ENCODE data around the gene OSBPL9.

The OSBPL9 gene

DNA sequence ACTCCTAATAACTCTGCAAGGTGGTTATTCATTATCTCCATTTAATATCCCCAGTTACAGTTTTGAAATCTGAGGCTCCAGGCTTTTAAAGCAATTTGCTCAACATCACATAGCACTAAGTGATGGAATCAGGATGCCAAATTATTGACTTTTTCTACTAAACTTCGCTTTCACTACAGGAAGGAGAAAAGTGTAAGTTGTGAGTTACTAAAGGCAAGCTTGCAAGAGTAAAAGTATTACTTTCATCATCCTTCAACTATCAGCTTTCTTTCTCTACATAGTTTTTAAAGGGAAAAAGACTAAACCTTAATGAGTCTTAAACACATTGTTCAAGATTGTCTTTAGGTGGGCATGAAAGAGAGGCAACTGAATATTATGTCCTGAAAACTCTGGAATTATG lies 1.8 kb downstream of the OSBPL9 start:
- TF ChIP-seq, protein P1, sequence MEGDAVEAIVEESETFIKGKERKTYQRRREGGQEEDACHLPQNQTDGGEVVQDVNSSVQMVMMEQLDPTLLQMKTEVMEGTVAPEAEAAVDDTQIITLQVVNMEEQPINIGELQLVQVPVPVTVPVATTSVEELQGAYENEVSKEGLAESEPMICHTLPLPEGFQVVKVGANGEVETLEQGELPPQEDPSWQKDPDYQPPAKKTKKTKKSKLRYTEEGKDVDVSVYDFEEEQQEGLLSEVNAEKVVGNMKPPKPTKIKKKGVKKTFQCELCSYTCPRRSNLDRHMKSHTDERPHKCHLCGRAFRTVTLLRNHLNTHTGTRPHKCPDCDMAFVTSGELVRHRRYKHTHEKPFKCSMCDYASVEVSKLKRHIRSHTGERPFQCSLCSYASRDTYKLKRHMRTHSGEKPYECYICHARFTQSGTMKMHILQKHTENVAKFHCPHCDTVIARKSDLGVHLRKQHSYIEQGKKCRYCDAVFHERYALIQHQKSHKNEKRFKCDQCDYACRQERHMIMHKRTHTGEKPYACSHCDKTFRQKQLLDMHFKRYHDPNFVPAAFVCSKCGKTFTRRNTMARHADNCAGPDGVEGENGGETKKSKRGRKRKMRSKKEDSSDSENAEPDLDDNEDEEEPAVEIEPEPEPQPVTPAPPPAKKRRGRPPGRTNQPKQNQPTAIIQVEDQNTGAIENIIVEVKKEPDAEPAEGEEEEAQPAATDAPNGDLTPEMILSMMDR (IDR thresholded peaks at IDR 0.05; ENCODE audit: control insufficient read depth, insufficient read depth, low read depth, low read length, missing control alignments) = no peak
- no peak for DNase-seq (ENCODE audit: low read depth)
- no peak overlapping the region for H3K4me3 ChIP-seq (ENCODE audit: control insufficient read depth, low read depth, low read length)

DNA sequence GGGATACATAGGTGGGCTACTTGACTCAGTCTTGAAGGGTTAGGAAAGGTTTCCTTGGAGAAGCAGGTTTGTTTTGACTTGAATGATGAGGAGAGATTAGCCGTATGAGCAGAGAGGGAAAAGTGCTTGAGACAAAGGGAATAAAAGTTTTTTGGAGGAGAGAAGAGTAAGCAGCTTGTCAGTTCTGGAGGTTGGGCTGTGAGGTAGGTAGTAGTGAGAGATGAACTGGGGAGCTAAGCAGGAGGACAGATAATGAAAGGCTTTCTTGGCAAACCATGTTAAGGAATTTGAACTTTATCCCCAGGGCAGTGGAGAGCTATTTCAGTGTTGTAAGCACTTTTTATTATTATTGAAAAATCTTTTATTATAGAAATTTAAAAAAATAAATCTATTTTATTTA lies 3.6 kb downstream of the OSBPL9 start:
- no peak overlapping the region for H3K4me3 ChIP-seq (ENCODE audit: control insufficient read depth, low read depth, low read length)
- TF ChIP-seq, protein P1 (IDR thresholded peaks at IDR 0.05; ENCODE audit: control insufficient read depth, insufficient read depth, low read depth, low read length, missing control alignments) = no peak
- no peak for DNase-seq (ENCODE audit: low read depth)

DNA sequence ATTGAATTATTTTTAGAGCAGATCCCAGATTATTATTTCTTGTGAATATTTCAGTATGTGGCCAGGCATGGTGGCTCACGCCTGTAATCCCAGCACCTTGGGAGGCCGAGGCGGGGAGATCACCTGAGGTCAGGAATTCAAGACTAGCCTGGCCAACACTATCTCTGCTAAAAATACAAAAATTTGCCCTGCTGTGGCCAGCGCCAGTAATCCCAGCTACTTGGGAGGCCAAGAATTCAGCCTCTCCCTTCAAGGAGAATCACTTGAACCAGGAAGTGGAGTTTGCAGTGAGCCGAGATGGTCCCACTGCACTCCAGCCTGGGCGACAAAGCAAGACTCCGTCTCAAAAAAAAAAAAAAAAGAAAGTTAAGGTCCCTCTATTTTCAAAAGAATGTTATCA lies 4.3 kb downstream of the OSBPL9 start:
- DNase-seq (ENCODE audit: low read depth) = no peak
- no peak overlapping the region for H3K4me3 ChIP-seq (ENCODE audit: control insufficient read depth, low read depth, low read length)
- TF ChIP-seq, protein P1 (IDR thresholded peaks at IDR 0.05; ENCODE audit: control insufficient read depth, insufficient read depth, low read depth, low read length, missing control alignments) = no peak

DNA sequence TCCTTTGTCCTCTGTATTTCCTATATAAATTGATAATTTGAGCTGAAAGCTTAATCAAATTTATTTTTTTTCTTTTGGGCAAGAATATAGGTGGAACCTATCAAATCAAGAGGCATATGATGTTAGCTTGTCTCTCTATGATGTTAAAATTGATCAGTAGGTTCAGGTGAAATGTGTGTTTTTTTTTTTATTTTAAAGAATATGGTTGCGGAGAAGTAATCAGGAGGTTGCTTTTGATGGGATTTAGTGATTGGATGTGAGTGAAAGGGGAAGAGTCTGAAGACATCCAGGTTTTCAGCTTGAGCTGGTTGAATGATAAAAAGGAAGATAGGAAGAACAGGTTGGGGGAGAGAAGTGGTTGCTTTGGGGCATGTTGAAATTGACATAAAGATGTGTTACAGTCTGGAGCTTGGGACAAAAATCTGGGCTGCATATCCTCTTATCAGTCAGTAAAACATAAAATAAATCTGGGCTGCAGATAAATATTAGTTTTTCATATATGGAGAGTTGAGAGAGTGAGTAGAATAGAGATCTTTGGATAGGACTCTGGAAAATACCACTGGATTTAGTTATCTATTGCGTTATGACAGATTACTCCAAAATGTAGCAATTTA lies 5.1 kb downstream of the OSBPL9 start:
- no peak overlapping the region for H3K4me3 ChIP-seq (ENCODE audit: control insufficient read depth, low read depth, low read length)
- TF ChIP-seq, protein P1 (IDR thresholded peaks at IDR 0.05; ENCODE audit: control insufficient read depth, insufficient read depth, low read depth, low read length, missing control alignments) = no peak
- no peak for DNase-seq (ENCODE audit: low read depth)

DNA sequence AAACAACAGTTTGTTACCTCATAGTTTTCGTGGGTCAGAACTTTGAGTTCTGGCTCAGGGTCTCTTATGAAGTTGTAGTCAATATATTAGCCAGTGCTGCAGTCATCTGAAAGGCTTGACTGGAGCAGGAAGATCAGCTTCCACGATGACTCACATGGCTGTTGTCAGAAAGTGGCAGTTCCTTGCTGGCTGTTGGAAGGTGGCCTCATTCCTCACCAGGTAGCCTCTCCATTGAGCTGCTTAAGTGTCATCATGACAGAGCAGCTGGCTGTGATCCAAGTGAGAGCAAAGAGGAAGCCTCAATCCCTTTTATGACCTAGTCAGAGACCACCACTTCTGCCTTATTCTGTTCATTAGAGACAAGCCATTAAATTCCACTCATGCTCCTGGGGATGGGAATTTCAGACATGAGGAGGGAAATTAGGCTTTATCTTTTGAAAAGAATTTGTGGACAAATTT lies 5.6 kb downstream of the OSBPL9 start:
- no peak overlapping the region for H3K4me3 ChIP-seq (ENCODE audit: control insufficient read depth, low read depth, low read length)
- DNase-seq (ENCODE audit: low read depth) = no peak
- TF ChIP-seq, protein P1 (IDR thresholded peaks at IDR 0.05; ENCODE audit: control insufficient read depth, insufficient read depth, low read depth, low read length, missing control alignments) = no peak

DNA sequence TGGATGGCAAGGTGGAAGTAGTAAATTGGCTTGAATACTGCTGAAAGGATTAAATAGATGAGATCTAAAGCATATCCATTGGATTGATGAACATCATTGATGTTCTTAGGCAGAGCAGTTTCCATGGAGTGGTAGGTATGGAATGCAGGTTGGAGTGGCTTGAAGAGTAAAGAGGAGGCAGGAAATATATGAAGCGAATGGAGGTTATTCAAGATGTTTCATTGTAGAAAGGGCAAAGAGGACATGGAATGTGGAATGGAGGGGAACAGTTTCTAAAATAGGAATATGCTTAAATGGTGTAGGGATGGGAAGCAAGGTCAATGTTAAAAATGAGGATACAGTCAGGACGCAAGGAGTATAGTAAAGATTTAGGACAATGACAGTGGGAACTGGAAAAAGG lies 6.1 kb downstream of the OSBPL9 start:
- DNase-seq (ENCODE audit: low read depth) = no peak
- TF ChIP-seq, protein P1 (IDR thresholded peaks at IDR 0.05; ENCODE audit: control insufficient read depth, insufficient read depth, low read depth, low read length, missing control alignments) = no peak
- H3K4me3 ChIP-seq (ENCODE audit: control insufficient read depth, low read depth, low read length) = no peak overlapping the region
